HEK293 (cell line): ENCODE measurements around the gene ZNF76.

Experiments
- EGR2 ChIP-seq: fragments of 450-650 bp; formaldehyde crosslinking; IDR thresholded peaks from 2 replicates; pipeline ENCODE4 v1.5.1; 2016; ENCODE audit warnings: low read depth, missing biosample characterization, missing genetic modification characterization
- MYNN ChIP-seq: fragments of 450-650 bp; formaldehyde crosslinking; IDR thresholded peaks from 2 replicates; pipeline ENCODE4 v1.5.1; 2016; ENCODE audit warnings: missing biosample characterization, missing genetic modification characterization, borderline replicate concordance
- OSR2 ChIP-seq: fragments of 450-650 bp; formaldehyde crosslinking; IDR thresholded peaks from 2 replicates; pipeline ENCODE4 v1.5.1; 2016; ENCODE audit warnings: missing biosample characterization, missing genetic modification characterization
- PATZ1 ChIP-seq: fragments of 450-650 bp; formaldehyde crosslinking; IDR thresholded peaks from 2 replicates; pipeline ENCODE4 v1.5.1; 2016; ENCODE audit warnings: missing biosample characterization, missing genetic modification characterization
- SCRT2 ChIP-seq: fragments of 450-650 bp; formaldehyde crosslinking; IDR thresholded peaks from 2 replicates; pipeline ENCODE4 v1.5.1; 2016; ENCODE audit warnings: missing biosample characterization, missing genetic modification characterization
- SETDB1 ChIP-seq: IDR thresholded peaks from one replicate; pipeline ENCODE4 v1.6.1; 2017; ENCODE audit warnings: mild to moderate bottlenecking, low read length, moderate library complexity, mixed read lengths; ENCODE audit not compliant: insufficient read length
- SP7 ChIP-seq: fragments of 450-650 bp; formaldehyde crosslinking; IDR thresholded peaks from 2 replicates; pipeline ENCODE4 v1.5.1; 2016; ENCODE audit warnings: missing biosample characterization, missing genetic modification characterization
- ZBTB11 ChIP-seq: fragments of 450-650 bp; formaldehyde crosslinking; conservative IDR thresholded peaks from 2 replicates; pipeline ENCODE4 v1.5.1; 2016; ENCODE audit warnings: low read depth, missing biosample characterization, missing genetic modification characterization
- ZBTB17 ChIP-seq: fragments of 450-650 bp; formaldehyde crosslinking; IDR thresholded peaks from 2 replicates; pipeline ENCODE4 v1.5.1; 2016; ENCODE audit warnings: missing biosample characterization, missing genetic modification characterization
- ZBTB21 ChIP-seq: fragments of 450-650 bp; formaldehyde crosslinking; IDR thresholded peaks from 2 replicates; pipeline ENCODE4 v1.5.1; 2017; ENCODE audit warnings: missing biosample characterization, missing genetic modification characterization
- ZNF121 ChIP-seq: fragments of 450-650 bp; formaldehyde crosslinking; IDR thresholded peaks from 2 replicates; pipeline ENCODE4 v1.5.1; 2016; ENCODE audit warnings: missing biosample characterization, missing genetic modification characterization
- ZNF148 ChIP-seq: fragments of 450-650 bp; formaldehyde crosslinking; IDR thresholded peaks from 2 replicates; pipeline ENCODE4 v1.5.0; 2017; ENCODE audit warnings: missing biosample characterization, missing genetic modification characterization, borderline replicate concordance
- ZNF16 ChIP-seq: fragments of 450-650 bp; formaldehyde crosslinking; IDR thresholded peaks from 2 replicates; pipeline ENCODE4 v1.5.1; 2016; ENCODE audit warnings: low read depth, missing biosample characterization, missing genetic modification characterization
- ZNF2 ChIP-seq: fragments of 450-650 bp; formaldehyde crosslinking; IDR thresholded peaks from 2 replicates; pipeline ENCODE4 v1.5.1; 2016; ENCODE audit warnings: missing biosample characterization, missing genetic modification characterization
- ZNF248 ChIP-seq: fragments of 450-650 bp; formaldehyde crosslinking; IDR thresholded peaks from 2 replicates; pipeline ENCODE4 v1.5.1; 2017; ENCODE audit warnings: missing biosample characterization, missing genetic modification characterization
- ZNF280C ChIP-seq: fragments of 450-650 bp; formaldehyde crosslinking; IDR thresholded peaks from 2 replicates; pipeline ENCODE4 v1.5.1; 2016; ENCODE audit warnings: missing biosample characterization, missing genetic modification characterization
- ZNF302 ChIP-seq: fragments of 450-650 bp; formaldehyde crosslinking; IDR thresholded peaks from 2 replicates; pipeline ENCODE4 v1.5.1; 2016; ENCODE audit warnings: missing biosample characterization, missing genetic modification characterization, low read depth
- ZNF335 ChIP-seq: fragments of 450-650 bp; formaldehyde crosslinking; conservative IDR thresholded peaks from 2 replicates; pipeline ENCODE4 v1.5.1; 2016; ENCODE audit warnings: missing biosample characterization, missing genetic modification characterization
- ZNF362 ChIP-seq: fragments of 450-650 bp; formaldehyde crosslinking; IDR thresholded peaks from 2 replicates; pipeline ENCODE4 v1.5.1; 2016; ENCODE audit warnings: missing biosample characterization, missing genetic modification characterization
- ZNF521 ChIP-seq: fragments of 450-650 bp; formaldehyde crosslinking; IDR thresholded peaks from 2 replicates; pipeline ENCODE4 v1.5.1; 2017; ENCODE audit warnings: missing biosample characterization, mild to moderate bottlenecking, missing genetic modification characterization
- ZNF549 ChIP-seq: fragments of 450-650 bp; IDR thresholded peaks from 2 replicates; pipeline ENCODE4 v1.5.1; 2018; ENCODE audit warnings: missing biosample characterization, missing genetic modification characterization, mild to moderate bottlenecking, inconsistent platforms, moderate library complexity
- ZNF561 ChIP-seq: fragments of 450-650 bp; IDR thresholded peaks from 2 replicates; pipeline ENCODE4 v1.5.1; 2018; ENCODE audit warnings: missing biosample characterization, missing genetic modification characterization, borderline replicate concordance
- ZNF580 ChIP-seq: fragments of 450-650 bp; formaldehyde crosslinking; IDR thresholded peaks from 2 replicates; pipeline ENCODE4 v1.5.1; 2016; ENCODE audit warnings: missing biosample characterization, missing genetic modification characterization
- ZNF626 ChIP-seq: fragments of 450-650 bp; sonication (Bioruptor Pico); formaldehyde crosslinking; IDR thresholded peaks from 2 replicates; pipeline ENCODE4 v1.5.1; 2018; ENCODE audit warnings: missing biosample characterization, missing genetic modification characterization, inconsistent platforms
- ZNF645 ChIP-seq: fragments of 450-650 bp; formaldehyde crosslinking; IDR thresholded peaks from 2 replicates; pipeline ENCODE4; 2016; ENCODE audit warnings: missing biosample characterization, missing genetic modification characterization
- ZNF664 ChIP-seq: fragments of 450-650 bp; formaldehyde crosslinking; IDR thresholded peaks from 2 replicates; pipeline ENCODE4 v1.5.1; 2016; ENCODE audit warnings: missing biosample characterization, missing genetic modification characterization
- ZSCAN16 ChIP-seq: fragments of 450-650 bp; formaldehyde crosslinking; IDR thresholded peaks from 2 replicates; pipeline ENCODE4 v1.5.1; 2016; ENCODE audit warnings: missing biosample characterization, missing genetic modification characterization

The ZNF76 gene

GRCh38 chr6:35342258-35343091 is 82.9 kb downstream of the ZNF76 start, which contains the start of gene PPARD (continued):
- TF ChIP-seq ZBTB11, result no peak
- no peak for TF ChIP-seq ZNF148 (tag by site-specific recombination)
- TF ChIP-seq ZNF280C, result no peak
- no peak for TF ChIP-seq ZNF664
- no peak for TF ChIP-seq ZNF521
- TF ChIP-seq SCRT2 (tag by site-specific recombination), result 0 out of 2 replicates have a peak, but pooled peaks have one; percentile 7
- TF ChIP-seq ZNF580 (tag by site-specific recombination), result no peak
- no peak for TF ChIP-seq ZNF362
- TF ChIP-seq ZNF626, result no peak
- no peak for TF ChIP-seq ZNF561 (tag by site-specific recombination)
- TF ChIP-seq EGR2 (tag by site-specific recombination), result peak; percentile 84
- no peak for TF ChIP-seq ZNF2 (tag by site-specific recombination)
- TF ChIP-seq ZNF335 (tag by site-specific recombination), result peak; percentile 75
- no peak for TF ChIP-seq ZNF248
- TF ChIP-seq ZNF302 (tag by site-specific recombination), result no peak
- TF ChIP-seq ZSCAN16 (tag by site-specific recombination), result no peak
- TF ChIP-seq MYNN, result no peak
- peak; percentile 63 for TF ChIP-seq PATZ1 (tag by site-specific recombination)
- TF ChIP-seq SP7 (tag by site-specific recombination), result peak; percentile 71; the same call in 1 of the 2 replicates
- TF ChIP-seq ZNF121 (tag by site-specific recombination), result no peak
- no peak for TF ChIP-seq ZNF645 (tag by site-specific recombination)
- TF ChIP-seq SETDB1, result no peak
- no peak for TF ChIP-seq ZBTB21 (tag by site-specific recombination)
- TF ChIP-seq ZBTB17 (tag by site-specific recombination), result no peak
- no peak for TF ChIP-seq OSR2 (tag by site-specific recombination)
- no peak for TF ChIP-seq ZNF549 (tag by site-specific recombination)
- no peak for TF ChIP-seq ZNF16 (tag by site-specific recombination)
